HG02642 (cell line): ENCODE data around the gene DLL1.

Experiments
- ATAC-seq: cut with Tn5 transposase; IDR thresholded peaks from one replicate; pipeline ENCODE4 v1.9.1; 2021; ENCODE audit warnings: mild to moderate bottlenecking; ENCODE audit not compliant: unreplicated experiment, poor library complexity

DLL1 gene

DNA sequence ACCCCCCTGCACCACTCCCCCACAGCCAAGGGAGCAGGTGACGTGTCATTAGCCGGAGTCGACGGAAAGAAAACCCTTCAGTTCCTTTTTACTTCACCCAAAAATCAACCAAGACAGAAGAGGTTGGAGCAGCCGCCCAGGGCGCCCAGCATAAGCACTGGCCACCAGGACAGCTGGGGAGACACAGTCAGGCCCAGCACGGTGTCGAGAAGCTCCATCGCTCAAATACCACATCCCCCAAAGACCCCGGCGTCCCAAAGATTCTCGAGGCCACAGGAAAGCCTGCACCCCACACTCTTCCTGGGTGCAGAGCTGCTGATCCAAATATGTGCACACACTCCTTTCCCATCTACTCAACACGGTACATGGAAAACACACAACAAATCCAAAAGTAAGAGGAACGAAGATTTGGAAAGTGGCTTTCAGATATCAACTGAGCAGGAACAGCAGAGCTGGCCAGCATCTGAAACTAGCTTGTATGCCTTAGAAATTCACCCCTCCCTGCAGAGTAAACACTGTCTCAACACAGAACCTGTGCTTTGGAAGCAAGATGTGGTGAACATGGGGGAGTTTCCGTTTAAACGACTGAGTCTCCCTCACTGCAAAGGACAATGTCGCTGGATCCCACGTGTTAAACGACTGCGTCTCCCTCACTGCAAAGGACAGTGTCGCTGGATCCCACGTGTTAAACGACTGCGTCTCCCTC is 54.6 kb downstream of the DLL1 start:
- ATAC-seq: no peak

DNA sequence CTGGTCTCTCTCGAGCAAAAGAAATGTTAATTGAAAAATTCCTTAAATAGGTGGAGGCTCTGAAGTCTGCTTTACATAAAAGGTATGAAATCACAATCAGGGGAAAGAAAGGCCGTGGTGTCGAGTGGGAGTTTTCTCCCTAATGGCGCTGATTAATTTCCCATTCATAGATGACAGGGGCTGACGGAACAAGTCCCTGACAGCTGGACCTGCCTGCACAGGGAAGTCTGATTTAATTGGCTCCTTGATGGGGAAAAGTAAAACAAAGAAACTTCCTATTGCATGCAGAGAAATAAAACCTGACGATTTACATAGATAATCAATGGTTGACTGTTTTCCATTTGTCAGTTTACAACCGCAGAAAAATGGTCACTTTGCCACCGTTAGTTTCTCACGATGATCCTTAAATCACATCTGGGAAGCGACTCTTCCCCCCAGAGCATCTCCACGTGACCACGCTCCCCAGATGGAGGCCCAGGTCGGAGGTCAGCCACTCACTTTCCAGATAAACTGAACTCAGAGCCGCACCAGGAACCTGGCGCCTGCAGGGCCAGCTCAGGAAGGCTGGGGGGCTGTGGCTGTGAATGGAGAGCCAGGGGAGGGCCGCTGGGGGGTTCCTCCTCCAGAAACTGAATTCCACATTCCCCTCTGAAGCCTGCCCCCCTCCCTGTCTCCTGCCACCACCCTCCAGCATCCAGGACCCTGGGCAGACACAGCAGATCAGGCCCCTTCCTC is 55.3 kb downstream of the DLL1 start:
- no peak for ATAC-seq

DNA sequence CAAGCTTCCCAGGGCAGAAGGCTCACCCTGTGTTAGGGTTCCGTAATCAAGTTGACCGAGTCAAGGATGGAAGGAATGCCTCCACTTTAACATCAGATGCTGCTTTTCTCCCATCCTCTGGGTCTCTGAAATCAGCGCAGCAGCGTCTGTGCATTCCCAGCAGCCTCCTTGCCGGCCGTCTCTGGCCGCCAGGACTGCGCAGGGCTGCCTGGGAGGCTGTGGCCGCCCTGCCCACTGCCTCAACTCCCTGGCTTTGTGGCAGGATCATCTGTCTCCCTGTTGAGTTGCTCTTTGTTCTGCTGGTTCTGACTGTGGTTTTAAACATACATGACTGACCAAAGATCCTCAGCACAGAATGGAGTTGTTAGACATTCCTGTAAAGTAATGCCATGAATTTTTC is 56.5 kb downstream of the DLL1 start:
- ATAC-seq: no peak

DNA sequence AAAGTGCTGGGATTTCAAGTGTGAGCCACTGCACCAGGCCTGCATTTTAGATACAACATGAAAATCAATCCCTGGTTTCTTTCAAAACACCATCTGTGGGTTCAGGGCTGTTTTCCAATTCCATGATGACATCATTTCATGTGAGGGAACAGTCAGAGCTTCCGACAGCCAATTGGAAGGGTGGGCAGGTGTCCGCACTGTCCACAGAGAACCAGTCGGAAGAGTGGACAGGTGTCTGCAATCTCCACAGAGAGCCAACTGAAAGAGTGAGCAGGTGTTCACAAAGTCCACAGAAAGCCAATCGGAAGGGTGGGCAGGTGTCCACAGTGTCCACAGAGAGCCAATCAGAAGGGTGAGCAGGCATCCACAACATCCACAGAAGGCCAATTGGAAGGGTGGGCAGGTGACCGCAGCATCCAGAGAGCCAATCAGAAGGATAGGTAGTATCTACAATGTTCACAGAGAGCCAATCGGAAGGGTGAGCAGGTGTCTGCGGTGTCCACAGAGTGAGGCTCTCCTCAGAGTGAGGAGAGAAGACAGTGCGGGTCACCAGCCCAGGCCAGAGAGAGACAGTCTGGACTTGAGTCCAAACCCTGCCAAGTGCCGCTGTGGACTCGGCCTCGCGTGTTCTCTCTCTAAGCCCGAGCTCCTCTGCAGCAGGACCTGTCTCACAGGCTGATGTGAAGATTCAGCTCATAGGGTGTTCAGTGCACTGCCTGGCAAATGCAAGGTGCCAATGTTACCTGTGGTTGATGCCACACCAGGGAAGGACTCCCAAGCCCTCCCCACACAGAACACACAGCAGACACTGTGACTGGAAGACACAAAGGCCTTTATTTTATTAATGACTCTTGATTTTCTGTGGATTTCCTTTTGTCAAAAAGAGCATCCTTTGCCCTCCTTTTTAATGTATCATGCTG is 57.3 kb downstream of the DLL1 start:
- no peak for ATAC-seq
